ENCODE measurements around the gene PTCH1. TPM values are rescaled to one million over a fixed set of nuclear protein-coding genes. Genes with fewer than 3 reads are reported as not detected.

PTCH1 gene
- total RNA-seq, 1 experiment from 2014 or later = 7.6 TPM

DNA sequence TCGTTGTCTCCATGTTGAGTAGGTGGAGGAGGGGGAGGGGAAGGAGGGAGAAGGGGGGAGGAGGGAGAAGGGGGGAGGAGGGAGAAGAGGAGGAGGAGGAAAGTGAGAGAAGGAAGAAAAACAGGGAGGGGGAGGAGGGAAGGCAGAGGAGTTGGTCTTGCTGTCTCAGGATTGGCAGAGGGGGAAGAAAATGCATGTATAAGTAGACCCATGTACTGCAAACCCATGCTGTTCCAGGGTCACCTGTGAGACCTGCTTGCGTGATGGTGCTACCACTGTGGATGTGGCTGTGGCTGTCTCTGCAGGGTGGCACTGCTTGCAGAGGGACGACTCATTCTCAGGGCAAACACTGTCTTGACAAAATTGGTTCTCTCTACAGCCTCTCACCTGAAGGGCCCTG lies 76.3 kb downstream of the PTCH1 start:
- intact Hi-C loops (cut with micrococcal nuclease; ENCODE audit: unreplicated experiment) = no loop called here
- no TSS peak for BruUV-seq (replicated peaks)
- Mint-ChIP-seq H3K27ac (ENCODE audit: unreplicated experiment) (no peak overlapping the region), H3K4me3 (ENCODE audit: low read depth, unreplicated experiment) (no peak overlapping the region), H3K9me3 (ENCODE audit: low read depth, unreplicated experiment) (no peaks in the 10 kb centered on the region), H3K27me3 (ENCODE audit: unreplicated experiment) (no peaks in the 10 kb centered on the region), H3K36me3 (ENCODE audit: insufficient read depth, unreplicated experiment) (no peaks in the 10 kb centered on the region), H3K4me1 (ENCODE audit: low read depth, unreplicated experiment) (no peaks in the 10 kb centered on the region)
- TF ChIP-seq, protein P1, sequence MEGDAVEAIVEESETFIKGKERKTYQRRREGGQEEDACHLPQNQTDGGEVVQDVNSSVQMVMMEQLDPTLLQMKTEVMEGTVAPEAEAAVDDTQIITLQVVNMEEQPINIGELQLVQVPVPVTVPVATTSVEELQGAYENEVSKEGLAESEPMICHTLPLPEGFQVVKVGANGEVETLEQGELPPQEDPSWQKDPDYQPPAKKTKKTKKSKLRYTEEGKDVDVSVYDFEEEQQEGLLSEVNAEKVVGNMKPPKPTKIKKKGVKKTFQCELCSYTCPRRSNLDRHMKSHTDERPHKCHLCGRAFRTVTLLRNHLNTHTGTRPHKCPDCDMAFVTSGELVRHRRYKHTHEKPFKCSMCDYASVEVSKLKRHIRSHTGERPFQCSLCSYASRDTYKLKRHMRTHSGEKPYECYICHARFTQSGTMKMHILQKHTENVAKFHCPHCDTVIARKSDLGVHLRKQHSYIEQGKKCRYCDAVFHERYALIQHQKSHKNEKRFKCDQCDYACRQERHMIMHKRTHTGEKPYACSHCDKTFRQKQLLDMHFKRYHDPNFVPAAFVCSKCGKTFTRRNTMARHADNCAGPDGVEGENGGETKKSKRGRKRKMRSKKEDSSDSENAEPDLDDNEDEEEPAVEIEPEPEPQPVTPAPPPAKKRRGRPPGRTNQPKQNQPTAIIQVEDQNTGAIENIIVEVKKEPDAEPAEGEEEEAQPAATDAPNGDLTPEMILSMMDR (IDR thresholded peaks at IDR 0.05; ENCODE audit: unreplicated experiment) = no peak
- no peak for DNase-seq
- CTCF ChIA-PET = no interaction called here

DNA sequence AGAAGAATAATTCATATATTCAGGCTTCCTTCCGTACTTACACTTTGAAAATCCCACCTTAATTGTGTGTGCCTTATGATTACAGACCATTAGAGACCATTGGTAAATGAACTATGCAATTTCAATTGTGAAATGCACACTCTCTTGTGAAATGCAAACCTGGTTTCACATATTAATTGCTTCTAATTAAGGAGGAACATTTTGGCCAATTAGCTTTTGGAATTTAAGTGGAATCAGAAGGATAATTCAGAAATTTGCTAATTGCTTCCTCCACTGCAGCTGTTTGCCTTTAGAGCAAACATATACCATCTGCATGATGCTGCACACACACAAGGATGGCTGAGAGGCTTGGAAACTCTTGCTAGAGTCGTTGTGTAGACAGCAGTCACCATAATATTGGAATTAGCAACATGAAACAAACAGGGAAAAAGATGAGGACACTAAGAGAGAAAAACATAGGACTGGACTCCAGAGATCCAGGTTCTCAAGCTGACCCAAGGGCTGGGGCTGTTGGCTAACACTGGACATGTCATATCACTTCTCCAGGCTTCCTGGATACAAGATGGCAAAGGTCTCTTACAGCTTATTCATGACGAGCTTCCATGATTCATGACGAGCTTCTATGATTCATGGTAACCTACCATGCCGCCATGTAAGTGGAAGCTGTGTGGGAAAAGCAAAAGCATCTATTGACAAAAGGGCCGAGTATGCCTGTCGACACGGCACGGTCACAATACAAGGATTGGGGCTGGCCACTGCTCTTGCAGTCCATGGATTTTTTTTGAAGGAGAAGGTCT lies 78.0 kb downstream of the PTCH1 start:
- Mint-ChIP-seq H3K27me3 (ENCODE audit: unreplicated experiment) (no peaks in the 10 kb centered on the region), H3K9me3 (ENCODE audit: low read depth, unreplicated experiment) (no peaks in the 10 kb centered on the region), H3K4me3 (ENCODE audit: low read depth, unreplicated experiment) (no peak overlapping the region), H3K27ac (ENCODE audit: unreplicated experiment) (no peak overlapping the region), H3K36me3 (ENCODE audit: insufficient read depth, unreplicated experiment) (peaks cover 6% of the 10 kb centered on the region), H3K4me1 (ENCODE audit: low read depth, unreplicated experiment) (peaks cover 12% of the 10 kb centered on the region)
- TF ChIP-seq, protein P1 (IDR thresholded peaks at IDR 0.05; ENCODE audit: unreplicated experiment) = no peak
- intact Hi-C loops (cut with micrococcal nuclease; ENCODE audit: unreplicated experiment) = no loop called here
- CTCF ChIA-PET = no interaction called here
- DNase-seq = no peak
- BruUV-seq (replicated peaks) = no TSS peak

DNA sequence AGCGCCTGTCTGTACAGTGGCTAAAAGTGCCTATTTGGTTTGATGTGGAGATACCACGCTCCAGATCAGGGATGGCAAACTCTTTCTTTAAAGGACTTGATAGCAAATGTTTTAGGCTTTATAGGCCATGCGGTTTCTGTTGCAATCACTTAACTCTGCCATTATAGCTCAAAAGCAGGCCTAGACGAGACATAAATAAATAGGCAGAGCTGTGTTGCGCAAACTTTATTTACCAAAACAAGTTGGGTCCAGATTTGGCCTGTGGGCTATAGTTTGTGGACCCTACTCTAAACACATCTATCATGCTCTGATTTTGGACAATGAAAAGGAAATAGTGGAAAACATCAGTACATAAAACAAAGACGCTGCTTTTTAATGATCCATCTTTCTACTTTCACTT lies 79.2 kb downstream of the PTCH1 start:
- H3K27me3 Mint-ChIP-seq (ENCODE audit: unreplicated experiment) = no peaks in the 10 kb centered on the region
- H3K4me1 Mint-ChIP-seq (ENCODE audit: low read depth, unreplicated experiment) = peaks cover 18% of the 10 kb centered on the region
- no TSS peak for BruUV-seq (replicated peaks)
- no peak overlapping the region for H3K27ac Mint-ChIP-seq (ENCODE audit: unreplicated experiment)
- H3K4me3 Mint-ChIP-seq (ENCODE audit: low read depth, unreplicated experiment) = no peak overlapping the region
- TF ChIP-seq, protein P1 (IDR thresholded peaks at IDR 0.05; ENCODE audit: unreplicated experiment) = no peak
- H3K9me3 Mint-ChIP-seq (ENCODE audit: low read depth, unreplicated experiment) = no peaks in the 10 kb centered on the region
- intact Hi-C loops (cut with micrococcal nuclease; ENCODE audit: unreplicated experiment) = no loop called here
- CTCF ChIA-PET = no interaction called here
- DNase-seq = no peak
- peaks cover 6% of the 10 kb centered on the region for H3K36me3 Mint-ChIP-seq (ENCODE audit: insufficient read depth, unreplicated experiment)

DNA sequence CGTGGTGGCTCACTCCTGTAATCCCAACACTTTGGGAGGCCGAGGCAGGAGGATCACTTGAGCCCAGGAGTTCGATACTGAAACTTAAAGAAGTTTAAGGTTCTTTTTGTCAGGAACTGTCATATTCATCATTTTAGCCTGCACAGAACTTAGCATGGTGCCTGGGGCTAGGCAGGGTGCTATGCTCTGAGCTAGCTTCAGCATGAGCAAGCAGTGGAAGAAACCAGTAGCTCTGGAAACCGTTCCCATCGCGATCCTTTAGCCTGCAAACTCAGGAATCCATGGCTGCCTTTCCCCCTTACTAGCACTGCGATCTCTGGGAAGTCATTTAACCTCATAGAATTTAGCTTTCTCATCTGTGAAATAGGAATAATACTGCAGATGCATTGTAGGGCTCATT lies 80.4 kb downstream of the PTCH1 start:
- DNase-seq = no peak
- H3K9me3 Mint-ChIP-seq (ENCODE audit: low read depth, unreplicated experiment) = no peaks in the 10 kb centered on the region
- intact Hi-C loops (cut with micrococcal nuclease; ENCODE audit: unreplicated experiment) = no loop called here
- no peak overlapping the region for H3K4me3 Mint-ChIP-seq (ENCODE audit: low read depth, unreplicated experiment)
- CTCF ChIA-PET = no interaction called here
- H3K4me1 Mint-ChIP-seq (ENCODE audit: low read depth, unreplicated experiment) = peaks cover 18% of the 10 kb centered on the region
- no peaks in the 10 kb centered on the region for H3K27me3 Mint-ChIP-seq (ENCODE audit: unreplicated experiment)
- no peak overlapping the region for H3K27ac Mint-ChIP-seq (ENCODE audit: unreplicated experiment)
- H3K36me3 Mint-ChIP-seq (ENCODE audit: insufficient read depth, unreplicated experiment) = peaks cover 6% of the 10 kb centered on the region
- BruUV-seq (replicated peaks) = no TSS peak
- TF ChIP-seq, protein P1 (IDR thresholded peaks at IDR 0.05; ENCODE audit: unreplicated experiment) = no peak
